HG03066 (cell line): ENCODE measurements around the gene ACVR1B.
A peak's percentile ranks its signal among the peaks of the same experiment; 100 is the strongest.

ENCODE experiments used
- ATAC-seq: cut with Tn5 transposase; IDR thresholded peaks from one replicate; pipeline ENCODE4 v1.9.1; 2021; ENCODE audit warnings: low read depth; ENCODE audit not compliant: unreplicated experiment

ACVR1B gene

DNA sequence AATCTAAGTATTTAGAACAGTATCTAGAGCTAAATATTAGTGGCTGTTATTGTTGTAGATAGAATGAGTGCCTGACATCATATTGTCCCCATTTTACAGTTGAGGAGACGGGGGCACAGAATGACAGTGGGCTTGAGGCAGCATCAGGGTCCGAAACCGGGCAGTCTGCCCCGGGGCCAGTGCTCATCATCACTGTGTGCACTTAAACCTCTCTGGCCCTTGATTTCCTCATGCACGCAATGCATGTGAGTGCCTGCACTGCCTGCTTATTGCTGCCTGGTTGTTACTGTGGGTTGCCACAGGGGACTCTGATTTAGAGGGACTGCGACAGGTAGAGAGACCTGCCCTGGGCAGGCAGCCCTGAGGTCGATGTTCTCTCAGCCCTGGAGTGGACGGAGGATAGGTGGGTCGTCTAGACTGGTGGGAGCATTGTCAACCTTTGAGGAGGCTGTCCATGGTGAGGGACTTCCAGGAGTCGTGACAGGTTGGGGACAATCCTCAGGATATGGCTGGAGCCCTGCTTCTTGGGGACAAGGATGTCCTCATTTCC lies 34.4 kb upstream of the ACVR1B start:
- no peak for ATAC-seq

DNA sequence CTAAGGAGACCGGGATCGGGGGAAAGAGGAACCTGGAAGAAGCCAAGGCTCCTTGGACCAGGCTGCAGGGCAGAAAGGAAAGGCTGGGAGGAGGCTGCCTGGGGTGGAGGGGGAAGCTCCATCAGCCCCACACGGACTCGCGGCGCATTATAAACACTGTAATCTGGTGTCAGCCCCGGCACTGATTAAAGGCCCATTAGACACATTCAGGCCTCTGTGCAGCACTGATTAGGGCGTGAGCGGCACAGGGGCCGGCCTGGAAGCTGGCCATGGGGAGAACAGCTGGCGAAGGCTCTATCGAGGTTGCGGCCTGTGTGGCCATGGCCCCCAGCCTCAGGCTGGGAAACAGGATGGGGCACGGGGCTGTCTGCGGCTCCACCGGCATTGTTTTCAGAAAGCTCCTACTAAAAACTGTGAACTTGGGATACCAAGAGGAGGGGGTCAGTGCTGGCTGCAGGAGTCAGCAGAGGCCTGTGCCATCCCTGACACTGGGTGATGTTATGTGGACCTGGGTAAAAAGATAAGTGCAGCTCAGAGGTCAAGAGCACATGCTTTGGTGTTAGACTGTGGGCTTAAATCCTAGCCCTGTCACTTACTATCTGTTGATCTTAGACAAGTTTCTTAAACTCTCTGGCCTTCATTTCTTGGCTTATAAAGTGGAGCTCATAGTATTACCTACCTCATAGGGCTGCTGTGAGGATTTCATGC lies 33.6 kb upstream of the ACVR1B start:
- no peak for ATAC-seq

GRCh38 chr12:51920046-51920445 lies 31.5 kb upstream of the ACVR1B start:
- ATAC-seq: no peak

- no peak for ATAC-seq
Observed at GRCh38 chr12:51921017-51921725, 30.3 kb upstream of the ACVR1B start.

DNA sequence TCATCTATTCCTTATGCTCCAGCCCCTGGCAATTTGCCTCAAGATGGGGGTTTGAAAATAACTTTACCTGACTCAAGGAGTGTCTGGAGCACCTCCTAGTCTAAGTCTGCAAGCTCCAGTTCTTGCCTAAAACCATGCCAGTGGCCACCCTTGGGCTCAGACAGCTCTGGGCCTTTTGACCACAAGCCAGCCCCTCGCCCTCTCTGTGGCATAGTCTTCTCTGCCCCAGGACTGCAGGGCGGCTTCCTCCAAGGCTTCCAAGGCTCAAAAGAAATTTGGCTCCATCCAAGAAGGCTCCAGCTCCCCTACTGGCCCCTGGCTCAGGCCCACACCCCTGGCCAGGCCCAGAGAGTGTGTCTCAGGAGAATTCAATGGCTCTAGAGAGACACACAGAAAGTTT lies 29.4 kb upstream of the ACVR1B start:
- no peak for ATAC-seq

GRCh38 chr12:51922762-51923505 lies 28.6 kb upstream of the ACVR1B start:
- ATAC-seq: no peak

- no peak for ATAC-seq
Observed at GRCh38 chr12:51923506-51924365, 27.8 kb upstream of the ACVR1B start.

DNA sequence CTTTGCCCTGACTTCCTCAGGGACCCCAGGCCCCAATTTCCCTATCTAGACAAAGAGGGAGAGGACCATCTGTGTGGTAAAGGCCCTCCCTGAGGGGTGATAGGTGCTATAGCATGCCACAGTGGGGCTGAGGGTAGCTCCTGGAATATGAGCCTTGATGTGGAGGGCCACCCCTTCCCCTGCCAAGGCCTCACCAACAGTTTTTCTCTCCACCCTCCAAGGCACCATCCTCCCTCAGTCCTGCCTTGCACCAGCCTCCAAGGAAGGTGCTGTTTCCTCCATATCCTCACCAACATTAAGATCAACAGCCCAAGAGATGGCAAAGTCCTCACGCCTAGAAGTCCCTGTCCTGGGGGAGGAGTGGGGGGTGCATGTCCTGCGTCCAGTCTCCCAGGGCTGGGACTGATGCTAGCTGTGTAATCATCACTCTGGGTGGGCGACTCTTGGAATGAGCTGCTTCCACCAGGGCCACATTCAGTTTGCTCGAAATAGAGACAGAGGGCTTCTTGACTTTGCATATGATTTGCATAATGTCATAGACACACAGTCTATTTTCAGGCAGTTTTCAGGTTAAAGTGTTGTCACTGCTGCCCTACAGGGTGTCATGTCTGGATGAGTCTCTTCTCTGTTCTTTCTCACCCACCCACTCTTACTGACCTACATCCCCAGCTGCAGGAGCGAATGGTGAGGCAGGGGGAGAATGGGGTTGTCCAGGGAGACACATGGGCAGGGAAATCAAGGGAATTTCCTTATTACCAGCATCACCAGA lies 26.8 kb upstream of the ACVR1B start:
- ATAC-seq: peak; percentile 54

- no peak for ATAC-seq
Observed at GRCh38 chr12:51925346-51926063, 26.0 kb upstream of the ACVR1B start.

- no peak for ATAC-seq
Observed at GRCh38 chr12:51926064-51926632, 25.4 kb upstream of the ACVR1B start.

DNA sequence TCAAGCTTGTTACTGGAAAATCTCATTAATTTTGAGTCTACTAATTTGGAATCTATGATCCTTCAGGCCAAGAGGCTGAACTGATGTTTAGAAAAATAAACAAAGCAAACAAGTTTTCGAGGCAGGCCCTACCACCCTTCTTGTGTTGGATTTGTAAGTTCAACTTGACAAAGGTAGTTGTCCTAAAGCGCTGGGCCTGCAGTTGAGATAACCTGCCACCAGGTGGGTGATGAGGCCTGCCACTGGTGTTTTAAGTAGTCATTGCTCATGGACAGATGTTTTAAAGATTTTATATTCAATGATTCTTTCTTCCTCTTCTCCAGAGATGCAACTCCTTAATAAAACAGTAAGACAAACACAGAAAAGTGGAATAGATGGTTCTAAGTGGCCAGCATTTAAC lies 24.8 kb upstream of the ACVR1B start:
- no peak for ATAC-seq

- no peak for ATAC-seq
Observed at GRCh38 chr12:51932218-51933076, 19.1 kb upstream of the ACVR1B start.

DNA sequence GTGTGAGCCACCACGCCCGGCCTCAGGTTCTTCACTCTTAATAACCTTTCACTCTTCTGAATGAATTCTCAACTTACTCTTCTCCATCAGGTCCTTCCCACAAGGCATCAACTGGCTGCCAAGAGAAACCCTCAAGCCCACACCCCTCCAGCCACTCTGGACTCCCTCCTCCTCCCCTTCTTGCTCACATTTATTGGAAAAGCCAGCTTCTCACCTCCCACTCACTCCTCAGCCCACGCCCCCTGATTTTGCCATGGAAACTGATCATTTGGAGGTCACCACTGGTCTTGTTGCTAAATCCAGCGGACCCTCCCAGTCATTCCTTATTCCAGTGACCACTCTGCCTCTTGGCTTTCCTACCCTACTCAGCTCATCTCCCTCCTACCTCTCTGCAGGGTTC lies 17.4 kb upstream of the ACVR1B start:
- no peak for ATAC-seq

DNA sequence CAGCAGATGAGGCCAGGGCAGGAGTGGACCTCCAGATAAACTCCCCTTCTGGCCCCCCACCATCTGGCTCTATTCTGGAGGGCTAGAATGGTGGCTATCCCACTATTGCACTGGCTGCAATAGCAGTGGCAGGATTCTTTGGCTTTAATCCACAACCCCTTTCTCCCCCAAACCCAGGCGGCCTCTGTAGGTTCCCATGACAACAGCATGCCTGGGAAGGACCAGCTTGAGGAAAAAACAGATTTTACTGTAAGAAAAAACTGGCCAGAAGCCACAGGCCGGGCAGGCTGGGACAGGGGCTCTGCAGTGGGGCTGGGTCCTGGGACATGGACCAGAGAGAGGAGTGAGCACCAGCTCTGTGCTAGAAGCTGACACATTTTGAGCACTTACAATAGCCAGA lies 13.6 kb upstream of the ACVR1B start:
- ATAC-seq: no peak

GRCh38 chr12:51938726-51939125 lies 12.8 kb upstream of the ACVR1B start:
- no peak for ATAC-seq

DNA sequence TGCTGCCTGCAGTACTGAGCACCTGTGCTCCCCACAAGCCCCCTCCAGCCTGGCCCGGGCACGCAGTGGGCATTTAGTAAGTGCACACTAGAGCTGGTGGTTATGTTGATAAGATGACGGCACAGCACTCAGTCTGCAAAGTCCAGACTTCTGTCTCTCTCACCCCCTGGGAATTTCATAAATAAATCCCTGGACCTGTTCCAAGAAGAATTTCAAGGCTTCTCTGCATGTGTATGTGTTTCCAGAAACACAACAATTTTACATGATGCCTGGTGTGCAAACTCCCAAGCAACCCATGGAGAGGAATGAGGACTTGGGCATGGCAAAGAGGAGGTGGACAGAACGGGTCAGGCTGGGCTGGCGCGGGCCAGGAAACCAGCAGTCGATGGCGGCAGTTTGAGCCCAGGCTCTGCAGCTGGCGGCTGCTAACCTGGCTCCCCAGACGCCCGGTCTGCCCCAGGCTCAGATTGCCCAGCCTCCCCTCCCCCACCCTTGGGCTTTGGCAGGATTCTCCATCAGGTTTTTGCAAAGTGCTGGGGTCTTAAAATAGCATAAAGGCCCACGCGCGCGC lies 10.4 kb upstream of the ACVR1B start:
- ATAC-seq: no peak

DNA sequence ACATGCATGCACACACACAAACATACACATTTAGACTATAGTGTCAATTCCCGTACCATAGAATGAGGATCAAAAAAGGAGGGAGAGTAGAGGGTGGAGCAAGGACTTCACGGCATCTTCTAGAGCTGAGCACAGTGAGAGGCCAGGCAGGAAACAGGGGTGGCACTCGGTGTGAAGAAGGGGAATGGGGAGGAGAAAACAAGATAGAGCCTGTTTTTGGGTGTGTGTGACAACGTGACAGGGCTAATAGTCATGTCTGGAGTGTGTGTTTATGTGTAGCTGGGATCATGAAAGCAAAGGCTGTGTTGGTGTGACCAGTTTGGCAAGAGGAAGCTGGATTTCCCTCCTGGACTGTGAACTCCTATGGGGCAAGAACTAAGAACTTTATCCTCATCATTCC lies 9.9 kb upstream of the ACVR1B start:
- ATAC-seq: no peak
